RWPE1 (cell line): Measurements from ENCODE around the gene INCA1.

Experiments used
- CTCF ChIA-PET: fragments of 350-600 bp; sonication (Branson Sonifier 250); formaldehyde crosslinking; extraction: SDS; loops from one replicate; lab custom pipeline; 2021; lab: Yijun Ruan, JAX
- POLR2A ChIA-PET: fragments of 400-600 bp; formaldehyde crosslinking; extraction: SDS; loops from one replicate; lab custom pipeline; 2020; ENCODE audit warnings: antibody characterized with exemption; ENCODE audit not compliant: low non-redundant PET; lab: Yijun Ruan, JAX
- DNase-seq: peaks from one replicate; pipeline ENCODE4 v3.0.0; 2012; ENCODE audit warnings: low spot score
- H3K27ac ChIP-seq: fragments of 450-650 bp; 2 replicates; pipeline ENCODE4 v1.5.1; 2017
- CTCF ChIP-seq: fragments of 450-650 bp; conservative IDR thresholded peaks from 2 replicates; pipeline ENCODE4 v1.5.1; 2017; ENCODE audit warnings: low read depth, mild to moderate bottlenecking

INCA1 gene

GRCh38 chr17:5019475-5019956 lies 22.2 kb upstream of the INCA1 start:
- H3K27ac ChIP-seq: no peak overlapping the region; the same call in 1 of the 2 replicates
- ChIA-PET CTCF (interaction anchor here (0.6 kb wide), 1 partner anchor 58 kb away, joined by 3 read pairs; no protein-coding TSS in a partner anchor), POLR2A (no interaction called here)
- peak; percentile 32 for DNase-seq
- TF ChIP-seq CTCF: no peak

- DNase-seq: no peak
- no peak for TF ChIP-seq CTCF
- ChIA-PET CTCF (interaction anchor here (1.1 kb wide), 1 partner anchor 16 kb away, joined by 4 read pairs; no protein-coding TSS in a partner anchor), POLR2A (no interaction called here)
- peak overlapping the region; percentile 14; the same call in 1 of the 2 replicates for H3K27ac ChIP-seq
Measured at GRCh38 chr17:5014357-5014756, 17.0 kb upstream of the INCA1 start.

GRCh38 chr17:5011928-5012327 lies 14.6 kb upstream of the INCA1 start:
- DNase-seq: no peak
- ChIA-PET CTCF (no interaction called here), POLR2A (no interaction called here)
- H3K27ac ChIP-seq: peak overlapping the region; percentile 37
- TF ChIP-seq CTCF: no peak

- POLR2A ChIA-PET: no interaction called here
- CTCF ChIA-PET: no interaction called here
- H3K27ac ChIP-seq: no peak overlapping the region
- DNase-seq: no peak
- TF ChIP-seq CTCF: no peak
Measured at GRCh38 chr17:5003214-5003867, 6.0 kb upstream of the INCA1 start.

GRCh38 chr17:5002121-5002788 lies 4.9 kb upstream of the INCA1 start:
- TF ChIP-seq CTCF: no peak
- CTCF ChIA-PET: interaction anchor here (0.6 to 0.9 kb wide), 2 partner anchors 9 to 17 kb away, joined by 3 read pairs; no protein-coding TSS in a partner anchor
- POLR2A ChIA-PET: interaction anchor here (0.8 kb wide), 1 partner anchor 31 kb away, joined by 3 read pairs; no protein-coding TSS in a partner anchor
- no peak for DNase-seq
- peak overlapping the region; percentile 89 for H3K27ac ChIP-seq

GRCh38 chr17:5000237-5000639 lies 2.9 kb upstream of the INCA1 start:
- ChIA-PET CTCF (interaction anchor here (0.6 to 1.0 kb wide), 4 partner anchors 10 to 538 kb away, joined by 3 to 5 read pairs (median 4); partner anchors contain the start of gene CAMTA2), POLR2A (interaction anchor here (0.6 kb wide), 1 partner anchor 28 kb away, joined by 16 read pairs; no protein-coding TSS in a partner anchor)
- H3K27ac ChIP-seq: peak overlapping the region; percentile 89
- no peak for TF ChIP-seq CTCF
- no peak for DNase-seq
